WTC11 (cell line): ENCODE results near the gene TUBB2B. TPM values are rescaled to one million over a fixed set of nuclear protein-coding genes. Genes with fewer than 3 reads are reported as not detected.
A peak's percentile ranks its signal among the peaks of the same experiment; 100 is the strongest.

Experiments
- ATAC-seq: fragments of 200-7000 bp; cut with Tn5 transposase; 2 replicates; pipeline ENCODE4 v1.10.0; 2021; ENCODE audit warnings: mild to moderate bottlenecking, moderate library complexity
- CTCF ChIA-PET: fragments of 300-600 bp; sonication (Branson Sonifier 250); formaldehyde crosslinking; loops from one replicate; lab custom pipeline; 2021; ENCODE audit warnings: antibody characterized with exemption; lab: Charles Lee
- POLR2A ChIA-PET: fragments of 350-600 bp; sonication (Branson Sonifier 250); formaldehyde crosslinking; loops from one replicate; lab custom pipeline; 2021; ENCODE audit warnings: antibody characterized with exemption; lab: Charles Lee
- DNase-seq: peaks from one replicate; pipeline ENCODE4 v3.0.0; 2021; ENCODE audit warnings: low spot score
- H3K27ac Mint-ChIP-seq: 2 replicates; pipeline ENCODE4 v1.8.0; 2021; ENCODE audit warnings: mixed read lengths
- H3K27me3 Mint-ChIP-seq: 2 replicates; pipeline ENCODE4 v1.8.0; 2021; ENCODE audit warnings: low read depth, mild to moderate bottlenecking, moderate library complexity, mixed read lengths
- H3K36me3 Mint-ChIP-seq: 2 replicates; pipeline ENCODE4 v1.8.0; 2021; ENCODE audit warnings: mixed read lengths
- H3K4me1 Mint-ChIP-seq: 2 replicates; pipeline ENCODE4 v1.8.0; 2022; ENCODE audit warnings: mixed read lengths
- H3K4me3 Mint-ChIP-seq: 2 replicates; pipeline ENCODE4 v1.8.0; 2021; ENCODE audit warnings: mild to moderate bottlenecking, moderate library complexity, mixed read lengths
- H3K9me3 Mint-ChIP-seq: 2 replicates; pipeline ENCODE4 v1.8.0; 2021; ENCODE audit warnings: mixed read lengths
- FOXK1 ChIP-seq: sonication (generic); formaldehyde crosslinking; IDR thresholded peaks from 2 replicates; pipeline ENCODE4 v1.8.0; 2022; ENCODE audit warnings: mild to moderate bottlenecking, moderate library complexity, missing genetic modification reagents
- FOXP1 ChIP-seq: sonication (generic); formaldehyde crosslinking; IDR thresholded peaks from 2 replicates; pipeline ENCODE4 v1.8.0; 2022; ENCODE audit warnings: missing genetic modification reagents, mild to moderate bottlenecking, moderate library complexity, borderline replicate concordance
- JUN ChIP-seq: sonication (generic); formaldehyde crosslinking; IDR thresholded peaks from 2 replicates; pipeline ENCODE4 v1.8.0; 2023; ENCODE audit warnings: mild to moderate bottlenecking, missing genetic modification reagents
- NFYB ChIP-seq: sonication (generic); formaldehyde crosslinking; conservative IDR thresholded peaks from 2 replicates; pipeline ENCODE4 v1.8.0; 2022; ENCODE audit warnings: low read depth, missing genetic modification reagents
- NR2C2 ChIP-seq: sonication (generic); formaldehyde crosslinking; IDR thresholded peaks from 2 replicates; pipeline ENCODE4 v1.8.0; 2022; ENCODE audit warnings: mild to moderate bottlenecking, missing genetic modification reagents
- NR3C1 ChIP-seq: sonication (generic); formaldehyde crosslinking; conservative IDR thresholded peaks from 2 replicates; pipeline ENCODE4 v1.8.1; 2023; ENCODE audit warnings: low read depth, mild to moderate bottlenecking, missing genetic modification reagents
- RELA ChIP-seq: sonication (generic); formaldehyde crosslinking; IDR thresholded peaks from 2 replicates; pipeline ENCODE4 v1.8.1; 2022; ENCODE audit warnings: missing genetic modification reagents, mild to moderate bottlenecking, borderline replicate concordance
- SOX15 ChIP-seq: fragments of 250-450 bp; sonication (Bioruptor Pico); IDR thresholded peaks from 2 replicates; pipeline ENCODE4 v1.9.0; 2021; ENCODE audit warnings: mild to moderate bottlenecking
- SP1 ChIP-seq: sonication (generic); formaldehyde crosslinking; conservative IDR thresholded peaks from 2 replicates; pipeline ENCODE4 v1.8.1; 2022; ENCODE audit warnings: missing genetic modification reagents
- TEAD1 ChIP-seq: sonication (generic); formaldehyde crosslinking; IDR thresholded peaks from 2 replicates; pipeline ENCODE4 v1.8.0; 2022; ENCODE audit warnings: mild to moderate bottlenecking, missing genetic modification reagents
- ZBTB21 ChIP-seq: sonication (generic); formaldehyde crosslinking; IDR thresholded peaks from 2 replicates; pipeline ENCODE4 v1.8.1; 2023; ENCODE audit warnings: mild to moderate bottlenecking, missing genetic modification reagents, borderline replicate concordance
- ZNF396 ChIP-seq: fragments of 250-450 bp; sonication (Bioruptor Pico); IDR thresholded peaks from 2 replicates; pipeline ENCODE4 v1.8.0; 2021; ENCODE audit warnings: mild to moderate bottlenecking, moderate library complexity, borderline replicate concordance
- total RNA-seq: library from RNA; stranded (reverse); gene quantifications from 3 replicates; pipeline ENCODE4 v1.2.3, GENCODE V29; 2021
- TF ChIP-seq, protein P1 (sequence below): sonication (generic); formaldehyde crosslinking; conservative IDR thresholded peaks from 2 replicates; pipeline ENCODE4 v1.8.1; 2023; ENCODE audit warnings: mild to moderate bottlenecking, low read depth, missing genetic modification reagents, moderate library complexity
- TF ChIP-seq, protein P2 (sequence below): sonication (generic); formaldehyde crosslinking; IDR thresholded peaks from 2 replicates; pipeline ENCODE4 v1.8.1; 2022; ENCODE audit warnings: mild to moderate bottlenecking, missing genetic modification reagents, moderate library complexity, borderline replicate concordance
- TF ChIP-seq, protein P3 (sequence below): sonication (generic); formaldehyde crosslinking; IDR thresholded peaks from 2 replicates; pipeline ENCODE4 v1.8.1; 2022; ENCODE audit warnings: missing genetic modification reagents, borderline replicate concordance
- TF ChIP-seq, protein P4 (sequence below): fragments of 250-450 bp; sonication (Bioruptor Pico); IDR thresholded peaks from 2 replicates; pipeline ENCODE4 v1.9.0; 2021; ENCODE audit warnings: moderate library complexity, mild to moderate bottlenecking, inconsistent platforms, borderline replicate concordance
- TF ChIP-seq, protein P5 (sequence below): fragments of 250-450 bp; sonication (Bioruptor Pico); IDR thresholded peaks from 2 replicates; pipeline ENCODE4 v1.9.0; 2021; ENCODE audit warnings: mild to moderate bottlenecking
- TF ChIP-seq, protein P6 (sequence below): sonication (generic); formaldehyde crosslinking; IDR thresholded peaks from 2 replicates; pipeline ENCODE4 v1.8.0; 2023; ENCODE audit warnings: mild to moderate bottlenecking, missing genetic modification reagents
- TF ChIP-seq, protein P7 (sequence below): sonication (generic); formaldehyde crosslinking; IDR thresholded peaks from 2 replicates; pipeline ENCODE4 v1.8.1; 2023; ENCODE audit warnings: mild to moderate bottlenecking, missing genetic modification reagents

The TUBB2B gene
- total RNA-seq, 1 experiment from 2014 or later, result 591 TPM

DNA sequence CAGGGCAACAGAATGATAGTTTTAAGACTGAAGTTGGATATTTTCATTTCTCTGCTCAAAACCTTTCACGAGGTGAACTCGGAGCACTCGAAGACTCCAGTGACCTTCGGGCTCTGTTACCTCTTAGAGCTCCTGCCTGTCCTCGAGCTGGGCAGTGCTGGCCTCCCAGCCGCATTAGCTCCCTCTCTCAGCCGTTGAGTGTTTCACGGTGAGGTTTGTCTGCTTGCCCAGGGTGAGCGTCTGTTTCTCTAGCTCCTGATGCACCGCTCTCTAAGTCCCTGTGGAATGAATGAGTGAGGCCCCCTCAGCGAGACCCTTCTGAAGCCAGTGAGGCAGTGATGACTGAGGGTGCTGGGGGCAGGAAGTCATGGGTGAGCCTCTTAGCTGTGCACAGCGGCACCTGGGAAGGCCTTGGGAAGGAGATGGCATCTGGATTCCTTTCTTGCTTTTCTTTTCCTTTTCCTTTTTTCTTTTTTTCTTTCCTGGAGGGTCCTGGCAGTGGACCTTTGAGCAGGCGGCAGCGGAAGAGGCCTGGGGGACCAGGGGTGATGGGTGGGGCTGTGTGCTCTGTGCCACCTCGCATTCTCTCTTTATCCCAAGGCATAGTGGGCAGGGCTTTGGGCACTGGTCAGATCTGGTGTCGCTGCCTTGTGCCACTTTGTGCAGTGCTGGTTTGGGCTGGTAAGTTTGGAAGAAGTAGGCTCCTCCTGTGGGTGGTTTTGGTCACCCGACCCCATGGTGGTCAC is 33.5 kb upstream of the TUBB2B start:
- ChIA-PET CTCF (interaction anchor here (0.6 to 3.5 kb wide), 5 partner anchors 10 to 588 kb away, joined by 3 to 22 read pairs (median 5); partner anchors contain the start of gene FAM50B), POLR2A (no interaction called here)
- H3K27ac Mint-ChIP-seq, result peak overlapping the region; percentile 66

More for the DNA sequence above, 33.5 kb upstream of the TUBB2B start:
- Mint-ChIP-seq H3K4me1 (peaks cover 30% of the 10 kb centered on the region), H3K9me3 (no peaks in the 10 kb centered on the region), H3K36me3 (peaks cover 19% of the 10 kb centered on the region), H3K4me3 (peak overlapping the region; percentile 98), H3K27me3 (peaks cover 4% of the 10 kb centered on the region; the same call in 1 of the 2 replicates)
- ATAC-seq (no peak), DNase-seq (no peak)
- TF ChIP-seq ZBTB21 (CRISPR knock-in tag), result no peak
- no peak for TF ChIP-seq TEAD1 (CRISPR knock-in tag)
- no peak for TF ChIP-seq SP1 (CRISPR knock-in tag)
- TF ChIP-seq, protein P1, sequence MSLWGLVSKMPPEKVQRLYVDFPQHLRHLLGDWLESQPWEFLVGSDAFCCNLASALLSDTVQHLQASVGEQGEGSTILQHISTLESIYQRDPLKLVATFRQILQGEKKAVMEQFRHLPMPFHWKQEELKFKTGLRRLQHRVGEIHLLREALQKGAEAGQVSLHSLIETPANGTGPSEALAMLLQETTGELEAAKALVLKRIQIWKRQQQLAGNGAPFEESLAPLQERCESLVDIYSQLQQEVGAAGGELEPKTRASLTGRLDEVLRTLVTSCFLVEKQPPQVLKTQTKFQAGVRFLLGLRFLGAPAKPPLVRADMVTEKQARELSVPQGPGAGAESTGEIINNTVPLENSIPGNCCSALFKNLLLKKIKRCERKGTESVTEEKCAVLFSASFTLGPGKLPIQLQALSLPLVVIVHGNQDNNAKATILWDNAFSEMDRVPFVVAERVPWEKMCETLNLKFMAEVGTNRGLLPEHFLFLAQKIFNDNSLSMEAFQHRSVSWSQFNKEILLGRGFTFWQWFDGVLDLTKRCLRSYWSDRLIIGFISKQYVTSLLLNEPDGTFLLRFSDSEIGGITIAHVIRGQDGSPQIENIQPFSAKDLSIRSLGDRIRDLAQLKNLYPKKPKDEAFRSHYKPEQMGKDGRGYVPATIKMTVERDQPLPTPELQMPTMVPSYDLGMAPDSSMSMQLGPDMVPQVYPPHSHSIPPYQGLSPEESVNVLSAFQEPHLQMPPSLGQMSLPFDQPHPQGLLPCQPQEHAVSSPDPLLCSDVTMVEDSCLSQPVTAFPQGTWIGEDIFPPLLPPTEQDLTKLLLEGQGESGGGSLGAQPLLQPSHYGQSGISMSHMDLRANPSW (CRISPR knock-in tag), result no peak
- TF ChIP-seq FOXK1 (CRISPR knock-in tag), result no peak
- TF ChIP-seq NFYB, result no peak
- TF ChIP-seq RELA, result no peak
- TF ChIP-seq, protein P2, sequence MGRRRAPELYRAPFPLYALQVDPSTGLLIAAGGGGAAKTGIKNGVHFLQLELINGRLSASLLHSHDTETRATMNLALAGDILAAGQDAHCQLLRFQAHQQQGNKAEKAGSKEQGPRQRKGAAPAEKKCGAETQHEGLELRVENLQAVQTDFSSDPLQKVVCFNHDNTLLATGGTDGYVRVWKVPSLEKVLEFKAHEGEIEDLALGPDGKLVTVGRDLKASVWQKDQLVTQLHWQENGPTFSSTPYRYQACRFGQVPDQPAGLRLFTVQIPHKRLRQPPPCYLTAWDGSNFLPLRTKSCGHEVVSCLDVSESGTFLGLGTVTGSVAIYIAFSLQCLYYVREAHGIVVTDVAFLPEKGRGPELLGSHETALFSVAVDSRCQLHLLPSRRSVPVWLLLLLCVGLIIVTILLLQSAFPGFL, result no peak
- TF ChIP-seq NR3C1 (CRISPR knock-in tag), result no peak
- no peak for TF ChIP-seq ZNF396 (CRISPR knock-in tag)
- no peak for TF ChIP-seq FOXP1
- TF ChIP-seq SOX15 (CRISPR knock-in tag), result no peak
- TF ChIP-seq, protein P3, sequence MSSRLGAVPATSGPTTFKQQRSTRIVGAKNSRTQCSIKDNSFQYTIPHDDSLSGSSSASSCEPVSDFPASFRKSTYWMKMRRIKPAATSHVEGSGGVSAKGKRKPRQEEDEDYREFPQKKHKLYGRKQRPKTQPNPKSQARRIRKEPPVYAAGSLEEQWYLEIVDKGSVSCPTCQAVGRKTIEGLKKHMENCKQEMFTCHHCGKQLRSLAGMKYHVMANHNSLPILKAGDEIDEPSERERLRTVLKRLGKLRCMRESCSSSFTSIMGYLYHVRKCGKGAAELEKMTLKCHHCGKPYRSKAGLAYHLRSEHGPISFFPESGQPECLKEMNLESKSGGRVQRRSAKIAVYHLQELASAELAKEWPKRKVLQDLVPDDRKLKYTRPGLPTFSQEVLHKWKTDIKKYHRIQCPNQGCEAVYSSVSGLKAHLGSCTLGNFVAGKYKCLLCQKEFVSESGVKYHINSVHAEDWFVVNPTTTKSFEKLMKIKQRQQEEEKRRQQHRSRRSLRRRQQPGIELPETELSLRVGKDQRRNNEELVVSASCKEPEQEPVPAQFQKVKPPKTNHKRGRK (CRISPR knock-in tag), result no peak
- no peak for TF ChIP-seq NR2C2 (CRISPR knock-in tag)
- TF ChIP-seq JUN (CRISPR knock-in tag), result no peak
- TF ChIP-seq, protein P4, sequence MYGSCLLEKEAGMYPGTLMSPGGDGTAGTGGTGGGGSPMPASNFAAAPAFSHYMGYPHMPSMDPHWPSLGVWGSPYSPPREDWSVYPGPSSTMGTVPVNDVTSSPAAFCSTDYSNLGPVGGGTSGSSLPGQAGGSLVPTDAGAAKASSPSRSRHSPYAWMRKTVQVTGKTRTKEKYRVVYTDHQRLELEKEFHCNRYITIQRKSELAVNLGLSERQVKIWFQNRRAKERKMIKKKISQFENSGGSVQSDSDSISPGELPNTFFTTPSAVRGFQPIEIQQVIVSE, result no peak
- TF ChIP-seq, protein P5, sequence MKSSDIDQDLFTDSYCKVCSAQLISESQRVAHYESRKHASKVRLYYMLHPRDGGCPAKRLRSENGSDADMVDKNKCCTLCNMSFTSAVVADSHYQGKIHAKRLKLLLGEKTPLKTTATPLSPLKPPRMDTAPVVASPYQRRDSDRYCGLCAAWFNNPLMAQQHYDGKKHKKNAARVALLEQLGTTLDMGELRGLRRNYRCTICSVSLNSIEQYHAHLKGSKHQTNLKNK (CRISPR knock-in tag), result no peak
- TF ChIP-seq, protein P6, sequence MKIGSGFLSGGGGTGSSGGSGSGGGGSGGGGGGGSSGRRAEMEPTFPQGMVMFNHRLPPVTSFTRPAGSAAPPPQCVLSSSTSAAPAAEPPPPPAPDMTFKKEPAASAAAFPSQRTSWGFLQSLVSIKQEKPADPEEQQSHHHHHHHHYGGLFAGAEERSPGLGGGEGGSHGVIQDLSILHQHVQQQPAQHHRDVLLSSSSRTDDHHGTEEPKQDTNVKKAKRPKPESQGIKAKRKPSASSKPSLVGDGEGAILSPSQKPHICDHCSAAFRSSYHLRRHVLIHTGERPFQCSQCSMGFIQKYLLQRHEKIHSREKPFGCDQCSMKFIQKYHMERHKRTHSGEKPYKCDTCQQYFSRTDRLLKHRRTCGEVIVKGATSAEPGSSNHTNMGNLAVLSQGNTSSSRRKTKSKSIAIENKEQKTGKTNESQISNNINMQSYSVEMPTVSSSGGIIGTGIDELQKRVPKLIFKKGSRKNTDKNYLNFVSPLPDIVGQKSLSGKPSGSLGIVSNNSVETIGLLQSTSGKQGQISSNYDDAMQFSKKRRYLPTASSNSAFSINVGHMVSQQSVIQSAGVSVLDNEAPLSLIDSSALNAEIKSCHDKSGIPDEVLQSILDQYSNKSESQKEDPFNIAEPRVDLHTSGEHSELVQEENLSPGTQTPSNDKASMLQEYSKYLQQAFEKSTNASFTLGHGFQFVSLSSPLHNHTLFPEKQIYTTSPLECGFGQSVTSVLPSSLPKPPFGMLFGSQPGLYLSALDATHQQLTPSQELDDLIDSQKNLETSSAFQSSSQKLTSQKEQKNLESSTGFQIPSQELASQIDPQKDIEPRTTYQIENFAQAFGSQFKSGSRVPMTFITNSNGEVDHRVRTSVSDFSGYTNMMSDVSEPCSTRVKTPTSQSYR (CRISPR knock-in tag), result no peak
- TF ChIP-seq, protein P7, sequence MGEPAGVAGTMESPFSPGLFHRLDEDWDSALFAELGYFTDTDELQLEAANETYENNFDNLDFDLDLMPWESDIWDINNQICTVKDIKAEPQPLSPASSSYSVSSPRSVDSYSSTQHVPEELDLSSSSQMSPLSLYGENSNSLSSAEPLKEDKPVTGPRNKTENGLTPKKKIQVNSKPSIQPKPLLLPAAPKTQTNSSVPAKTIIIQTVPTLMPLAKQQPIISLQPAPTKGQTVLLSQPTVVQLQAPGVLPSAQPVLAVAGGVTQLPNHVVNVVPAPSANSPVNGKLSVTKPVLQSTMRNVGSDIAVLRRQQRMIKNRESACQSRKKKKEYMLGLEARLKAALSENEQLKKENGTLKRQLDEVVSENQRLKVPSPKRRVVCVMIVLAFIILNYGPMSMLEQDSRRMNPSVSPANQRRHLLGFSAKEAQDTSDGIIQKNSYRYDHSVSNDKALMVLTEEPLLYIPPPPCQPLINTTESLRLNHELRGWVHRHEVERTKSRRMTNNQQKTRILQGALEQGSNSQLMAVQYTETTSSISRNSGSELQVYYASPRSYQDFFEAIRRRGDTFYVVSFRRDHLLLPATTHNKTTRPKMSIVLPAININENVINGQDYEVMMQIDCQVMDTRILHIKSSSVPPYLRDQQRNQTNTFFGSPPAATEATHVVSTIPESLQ, result no peak
